Head of caudate nucleus (tissue), 42 donors: ENCODE data around the gene DHRS9.

Source experiments
- DNase-seq, 42 donors: peaks; one replicate each; pipeline versions ENCODE4 v3.0.0 to v3.0.0-alpha.2; 2020 to 2021; ENCODE audit warnings: mixed read lengths in 7 of 42
- intact Hi-C: fragments of 100-400 bp; cut with DNase I; formaldehyde crosslinking; loops from one replicate; pipeline ENCODE4 v1.15.0; 2022

DHRS9 gene

GRCh38 chr2:169090133-169090820 is 20.9 kb downstream of the DHRS9 start:
- intact Hi-C loops = no loop called here
- DNase-seq = no peak

- intact Hi-C loops = no loop called here
- DNase-seq = no peak
Observed at GRCh38 chr2:169091256-169091655, 21.9 kb downstream of the DHRS9 start.

DNA sequence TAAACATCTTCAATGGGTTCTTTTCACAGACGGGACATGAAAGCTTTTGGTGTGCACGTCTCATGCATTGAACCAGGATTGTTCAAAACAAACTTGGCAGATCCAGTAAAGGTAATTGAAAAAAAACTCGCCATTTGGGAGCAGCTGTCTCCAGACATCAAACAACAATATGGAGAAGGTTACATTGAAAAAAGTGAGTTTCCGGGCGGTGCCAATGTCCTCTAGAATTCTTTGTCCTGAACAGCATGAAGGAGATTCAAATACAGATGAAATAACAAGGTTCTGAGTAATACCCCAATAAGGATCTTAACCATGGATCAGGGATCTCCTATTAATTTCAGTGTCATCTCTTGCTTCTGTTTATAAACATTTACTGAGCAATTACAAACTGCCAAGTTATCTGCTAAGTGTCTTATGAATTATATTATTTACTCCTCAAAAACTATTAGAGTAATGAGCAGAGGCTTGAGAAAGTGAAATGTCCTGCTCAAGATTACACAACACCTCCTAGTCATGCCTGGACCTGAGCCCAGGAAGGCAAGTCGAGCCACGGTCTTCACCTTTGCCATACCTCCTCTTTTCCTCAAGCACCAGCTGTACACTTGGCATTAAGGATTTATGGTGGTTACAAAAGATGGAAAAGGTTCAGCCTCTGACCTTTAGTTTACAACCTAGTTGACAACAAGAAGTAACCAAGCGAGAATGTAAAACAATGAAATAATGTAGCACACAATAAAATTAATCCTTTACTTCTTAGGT is 22.6 kb downstream of the DHRS9 start:
- intact Hi-C loops = no loop called here
- no peak for DNase-seq

DNA sequence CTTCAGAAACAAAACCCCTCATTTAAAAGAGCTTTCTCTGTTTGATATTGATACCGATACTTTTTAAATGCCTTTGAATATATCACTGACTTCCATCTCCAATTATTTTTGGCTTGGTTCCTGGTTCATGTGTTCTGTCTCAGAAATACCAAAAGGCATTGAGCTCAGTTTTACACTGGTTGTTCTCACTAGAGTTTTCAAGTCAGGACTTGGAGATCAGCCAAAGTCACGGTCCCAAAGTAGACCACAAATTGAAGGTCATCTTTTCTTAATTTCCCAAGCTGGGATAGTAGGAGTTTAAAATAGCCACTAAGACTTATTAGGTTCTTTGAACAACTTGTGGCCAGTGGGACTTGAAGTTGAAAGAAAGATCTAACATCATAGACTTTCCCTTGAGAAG is 24.2 kb downstream of the DHRS9 start:
- intact Hi-C loops = no loop called here
- no peak for DNase-seq

DNA sequence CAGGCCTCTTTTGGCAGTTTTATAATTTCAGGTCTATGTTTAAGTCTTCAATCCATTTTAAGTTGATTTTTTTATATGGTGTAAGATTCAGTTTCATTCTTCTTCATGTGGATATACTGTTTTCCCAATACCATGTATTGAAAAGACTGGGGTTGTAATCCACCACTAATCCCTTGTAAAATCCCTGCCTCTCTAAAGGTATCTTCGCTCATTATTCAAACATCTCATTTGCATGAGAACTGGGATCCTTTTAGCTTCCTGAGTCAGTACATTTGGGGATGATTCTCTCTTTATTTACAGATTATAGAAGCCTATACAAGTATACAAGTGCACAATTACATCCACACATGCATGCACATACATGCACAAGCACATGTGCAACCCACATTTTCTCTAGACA is 25.3 kb downstream of the DHRS9 start:
- intact Hi-C loops = no loop called here
- no peak for DNase-seq

DNA sequence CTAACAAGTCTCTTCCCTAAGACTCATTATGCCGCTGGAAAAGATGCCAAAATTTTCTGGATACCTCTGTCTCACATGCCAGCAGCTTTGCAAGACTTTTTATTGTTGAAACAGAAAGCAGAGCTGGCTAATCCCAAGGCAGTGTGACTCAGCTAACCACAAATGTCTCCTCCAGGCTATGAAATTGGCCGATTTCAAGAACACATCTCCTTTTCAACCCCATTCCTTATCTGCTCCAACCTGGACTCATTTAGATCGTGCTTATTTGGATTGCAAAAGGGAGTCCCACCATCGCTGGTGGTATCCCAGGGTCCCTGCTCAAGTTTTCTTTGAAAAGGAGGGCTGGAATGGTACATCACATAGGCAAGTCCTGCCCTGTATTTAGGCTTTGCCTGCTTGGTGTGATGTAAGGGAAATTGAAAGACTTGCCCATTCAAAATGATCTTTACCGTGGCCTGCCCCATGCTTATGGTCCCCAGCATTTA is 26.3 kb downstream of the DHRS9 start:
- DNase-seq = no peak
- intact Hi-C loops = no loop called here

GRCh38 chr2:169104848-169105247 is 35.5 kb downstream of the DHRS9 start:
- intact Hi-C loops = loop anchor here (10.0 kb wide), 1 partner anchor 290 kb away; no protein-coding TSS in a partner anchor
- DNase-seq = no peak

DNA sequence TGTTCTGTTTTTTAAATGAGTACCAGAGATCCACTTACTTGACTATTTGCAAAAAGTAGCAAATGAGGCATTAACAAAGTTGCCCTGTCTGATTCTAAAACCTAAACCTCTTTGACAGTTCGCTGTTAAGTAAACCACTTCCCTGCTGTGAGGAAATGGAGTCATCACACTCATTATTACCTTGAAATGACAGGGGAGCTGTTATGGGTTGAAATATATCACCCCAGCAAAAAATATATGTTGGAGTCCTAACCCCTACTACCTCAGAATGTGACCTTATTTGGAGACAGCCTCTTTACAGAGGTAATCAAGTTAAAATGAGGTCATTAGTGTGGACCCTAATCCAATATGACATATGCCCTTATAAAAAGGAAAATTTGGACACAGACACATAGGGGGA is 36.1 kb downstream of the DHRS9 start:
- DNase-seq = no peak
- intact Hi-C loops = loop anchor here (10.0 kb wide), 1 partner anchor 289 kb away; no protein-coding TSS in a partner anchor

DNA sequence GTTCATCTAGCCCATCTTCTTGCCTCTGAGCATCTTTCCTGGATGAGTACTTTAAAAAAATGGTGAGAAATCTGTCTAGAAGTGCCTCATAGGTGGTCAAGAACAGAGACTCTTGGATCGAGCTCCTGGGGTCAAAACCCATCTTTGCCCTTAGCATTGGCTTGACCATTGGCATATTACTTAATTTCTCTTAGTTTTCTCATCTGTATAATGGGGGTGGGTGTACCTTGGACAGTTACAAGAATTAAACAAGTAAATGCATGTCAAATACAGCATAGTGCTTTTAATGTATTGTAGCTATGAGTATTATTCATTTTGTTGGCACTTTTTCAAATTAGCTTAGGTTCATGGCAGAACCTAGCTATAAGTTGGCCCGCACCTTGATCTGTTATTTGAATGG is 36.8 kb downstream of the DHRS9 start:
- DNase-seq = no peak
- intact Hi-C loops = loop anchor here (10.0 kb wide), 1 partner anchor 289 kb away; no protein-coding TSS in a partner anchor

GRCh38 chr2:169106563-169107545 is 37.5 kb downstream of the DHRS9 start:
- no peak for DNase-seq
- intact Hi-C loops = loop anchor here (10.0 kb wide), 1 partner anchor 288 kb away; no protein-coding TSS in a partner anchor

- no peak for DNase-seq
- intact Hi-C loops = loop anchor here (10.0 kb wide), 1 partner anchor 287 kb away; no protein-coding TSS in a partner anchor
Observed at GRCh38 chr2:169107645-169108044, 38.3 kb downstream of the DHRS9 start.

DNA sequence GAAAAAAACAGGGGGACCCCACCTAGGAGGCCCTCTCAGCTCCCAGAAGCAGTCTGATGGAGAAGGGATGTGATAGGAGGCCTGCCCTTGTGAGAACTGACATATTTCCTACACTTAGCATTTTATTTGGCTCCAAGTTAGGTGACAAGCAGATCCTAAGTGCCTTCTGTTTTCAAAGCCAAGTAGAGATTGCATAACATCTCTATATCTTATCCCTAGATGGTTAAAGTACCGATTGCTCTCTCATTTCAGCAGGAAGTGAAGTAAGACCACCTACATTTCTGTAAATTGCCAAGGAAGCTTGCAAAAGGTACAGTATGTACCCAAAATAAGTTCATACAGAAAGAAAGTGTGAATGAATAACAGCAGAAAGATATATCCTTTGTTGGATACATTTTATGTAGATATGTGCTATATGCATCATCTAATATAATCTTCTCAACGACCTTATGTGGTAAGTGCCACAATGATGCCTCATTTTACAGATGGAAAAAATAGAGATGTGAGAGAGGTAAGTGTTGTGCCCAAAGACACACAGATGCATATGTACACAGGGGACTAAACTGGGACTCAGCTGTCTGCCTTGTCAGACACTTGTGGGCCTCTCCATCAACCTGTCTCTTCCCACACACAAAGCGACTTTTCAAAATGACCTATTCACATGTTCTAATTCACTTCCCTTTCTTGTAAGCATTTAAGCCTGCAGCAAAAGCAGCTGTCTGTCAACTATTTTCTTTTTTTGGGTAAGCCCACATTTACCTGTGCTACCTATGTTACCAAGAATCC is 38.9 kb downstream of the DHRS9 start:
- no peak for DNase-seq
- intact Hi-C loops = loop anchor here (10.0 kb wide), 1 partner anchor 287 kb away; no protein-coding TSS in a partner anchor

DNA sequence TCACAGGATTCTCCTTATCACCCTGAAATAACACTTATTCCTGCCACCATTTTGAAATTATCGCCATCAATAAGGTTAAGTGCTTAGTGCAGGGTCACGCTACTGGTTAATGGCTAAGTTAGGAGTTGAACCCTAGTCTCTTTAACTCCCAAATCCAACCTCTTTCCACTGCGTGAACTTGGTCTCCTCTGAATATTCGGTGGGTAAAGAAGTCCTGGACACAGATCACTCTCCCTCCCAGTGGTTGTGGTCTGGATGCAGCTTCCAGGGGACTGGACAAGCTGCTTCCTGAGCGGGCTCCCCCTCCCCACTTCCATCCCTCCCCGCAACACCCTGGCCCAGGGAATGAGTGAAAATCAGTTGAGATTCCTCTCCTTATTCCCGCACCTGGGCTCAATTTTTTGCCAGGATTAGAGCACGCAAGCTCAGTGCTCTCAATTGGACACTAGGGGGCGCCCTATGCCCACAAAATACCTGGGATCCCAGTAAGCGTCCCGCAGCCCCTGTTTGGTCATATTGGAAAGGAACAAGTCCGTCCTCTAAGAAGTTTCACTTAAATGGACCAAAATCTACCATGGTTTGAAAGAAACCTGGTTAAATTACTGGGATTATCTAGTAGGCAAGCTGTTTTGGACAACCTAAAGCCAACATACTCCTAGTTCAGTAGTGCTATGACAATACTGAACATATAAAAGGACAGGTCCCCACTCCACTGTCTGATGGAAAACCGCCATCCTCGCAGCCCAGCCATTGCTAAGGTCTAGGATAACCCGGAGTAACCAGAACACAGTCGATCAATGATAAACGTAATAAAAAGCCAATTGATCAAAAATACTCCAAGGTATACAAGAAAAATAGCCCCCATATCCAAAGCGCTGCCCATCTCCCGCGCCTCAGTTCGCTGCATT is 40.4 kb downstream of the DHRS9 start:
- DNase-seq = peak; percentile 64 to 93 (median 85)
- intact Hi-C loops = loop anchor here (10.0 kb wide), 2 partner anchors 145 to 285 kb away; no protein-coding TSS in a partner anchor

- intact Hi-C loops = loop anchor here (10.0 kb wide), 1 partner anchor 146 kb away; no protein-coding TSS in a partner anchor
- peak in 2 of 42 donors; percentile 5 to 41 for DNase-seq
Observed at GRCh38 chr2:169110419-169110818, 41.1 kb downstream of the DHRS9 start.

DNA sequence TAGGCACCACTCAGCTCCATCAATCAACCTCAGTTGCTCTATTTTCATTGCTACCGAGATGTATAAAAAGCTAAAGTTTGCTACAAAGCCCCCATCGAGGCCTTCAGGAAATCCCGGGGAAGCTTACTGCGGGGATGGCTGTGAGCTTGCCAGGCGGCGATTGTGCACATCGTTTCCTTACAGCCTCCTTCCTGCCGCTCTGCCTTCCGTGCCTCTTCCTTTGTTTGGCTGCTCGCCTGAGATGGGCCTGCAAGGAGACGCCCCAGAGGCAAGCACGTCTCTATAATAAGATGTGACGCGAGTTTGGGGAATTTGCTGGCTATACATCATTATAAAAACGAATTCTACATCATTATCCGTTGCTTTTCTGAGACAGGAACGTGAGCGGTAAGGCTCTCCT is 41.6 kb downstream of the DHRS9 start:
- DNase-seq = no peak
- intact Hi-C loops = loop anchor here (10.0 kb wide), 1 partner anchor 146 kb away; no protein-coding TSS in a partner anchor

- no peak for DNase-seq
- intact Hi-C loops = loop anchor here (10.0 kb wide), 1 partner anchor 148 kb away; no protein-coding TSS in a partner anchor
Observed at GRCh38 chr2:169112841-169113240, 43.5 kb downstream of the DHRS9 start.

DNA sequence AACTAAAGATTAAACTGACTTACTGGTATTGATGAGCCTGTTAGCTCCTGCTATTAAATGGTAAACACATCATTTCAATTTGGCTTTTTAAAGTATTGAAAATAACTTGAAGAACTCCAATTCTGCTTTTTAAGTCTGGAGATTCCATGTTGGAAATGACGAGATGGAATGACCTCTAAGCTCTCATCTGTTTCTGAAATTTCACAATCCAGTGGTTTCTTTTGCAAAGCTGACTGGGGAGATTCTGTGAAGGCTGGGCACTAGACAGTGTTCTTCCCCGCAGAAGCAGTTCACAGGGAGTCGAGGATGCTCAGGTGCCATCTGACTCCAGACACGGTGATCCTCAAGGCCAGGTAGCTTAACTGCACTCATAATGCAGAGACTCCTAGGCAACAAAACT is 44.7 kb downstream of the DHRS9 start:
- intact Hi-C loops = loop anchor here (10.0 kb wide), 1 partner anchor 149 kb away; no protein-coding TSS in a partner anchor
- DNase-seq = no peak
